Common myeloid progenitor, CD34-positive (primary cell): ENCODE data around the gene RBL2.

Experiments
- CTCF ChIA-PET: fragments of 350-600 bp; sonication (Branson Sonifier 250); formaldehyde crosslinking; loops from one replicate; lab custom pipeline; 2021; ENCODE audit warnings: antibody characterized with exemption; lab: Charles Lee
- POLR2A ChIA-PET: fragments of 350-600 bp; sonication (Branson Sonifier 250); formaldehyde crosslinking; loops from one replicate; lab custom pipeline; 2021; ENCODE audit warnings: antibody characterized with exemption; lab: Charles Lee
- DNase-seq, 3 donors: peaks; one replicate each; pipeline versions ENCODE4 v3.0.0 to v3.0.0-alpha.2; 2013
- H3K27ac ChIP-seq, 2 experiments: 1 replicate in 1 of 2; 2 replicates in 1 of 2; pipeline ENCODE4 v1.7.0; 2013; ENCODE audit warnings: inconsistent platforms in 2 of 2, low read length in 2 of 2, mild to moderate bottlenecking in 2 of 2, low read depth in 1 of 2, moderate library complexity in 1 of 2; ENCODE audit not compliant: severe bottlenecking in 2 of 2, insufficient read depth in 1 of 2, poor library complexity in 1 of 2
- H3K27me3 ChIP-seq, 5 experiments: replicated peaks in 2 of 5; 1 replicate in 3 of 5; 2 replicates in 2 of 5; pipeline versions ENCODE4 v1.6.1 to v1.7.0; 2013; ENCODE audit warnings: low read length in 4 of 5, mild to moderate bottlenecking in 2 of 5, moderate library complexity in 2 of 5, inconsistent platforms in 1 of 5; ENCODE audit not compliant: insufficient read depth in 5 of 5, control insufficient read depth in 4 of 5
- H3K36me3 ChIP-seq, 4 experiments: 1 replicate in 2 of 4; 2 replicates in 2 of 4; pipeline versions ENCODE4 v1.6.1 to v1.7.0; 2013; ENCODE audit warnings: low read length in 3 of 4, control low read depth in 1 of 4, mild to moderate bottlenecking in 1 of 4; ENCODE audit not compliant: control insufficient read depth in 4 of 4, insufficient read depth in 4 of 4
- H3K4me1 ChIP-seq, 4 experiments: 1 replicate in 3 of 4; 2 replicates in 1 of 4; pipeline versions ENCODE4 v1.6.1 to v1.7.1; 2013; ENCODE audit warnings: low read length in 3 of 4, mild to moderate bottlenecking in 3 of 4, control low read depth in 1 of 4, inconsistent platforms in 1 of 4, moderate library complexity in 1 of 4; ENCODE audit not compliant: control insufficient read depth in 4 of 4, insufficient read depth in 4 of 4; ENCODE audit errors: control extremely low read depth in 1 of 4
- H3K4me3 ChIP-seq, 7 experiments: 1 replicate in 4 of 7; 2 replicates in 3 of 7; pipeline versions ENCODE4 v1.5.1 to v1.7.0; 2013; ENCODE audit warnings: mild to moderate bottlenecking in 7 of 7, low read length in 6 of 7, moderate library complexity in 6 of 7, inconsistent platforms in 2 of 7, low read depth in 2 of 7, control low read depth in 1 of 7; ENCODE audit not compliant: insufficient read depth in 4 of 7, control insufficient read depth in 1 of 7; ENCODE audit errors: extremely low read depth in 1 of 7
- H3K9me3 ChIP-seq, 5 experiments: 1 replicate in 4 of 5; 2 replicates in 1 of 5; pipeline versions ENCODE4 v1.6.1 to v1.7.1; 2013; ENCODE audit warnings: low read length in 4 of 5, mild to moderate bottlenecking in 2 of 5, inconsistent platforms in 1 of 5, low read depth in 1 of 5, moderate library complexity in 1 of 5; ENCODE audit not compliant: control insufficient read depth in 4 of 5, insufficient read depth in 2 of 5; ENCODE audit errors: control extremely low read depth in 1 of 5
- WGBS: methylation state at CpG from one replicate; pipeline ENCODE4 v1.1.5; 2013; ENCODE audit not compliant: insufficient coverage; 5-methylcytosine and 5-hydroxymethylcytosine counted together

Gene RBL2

DNA sequence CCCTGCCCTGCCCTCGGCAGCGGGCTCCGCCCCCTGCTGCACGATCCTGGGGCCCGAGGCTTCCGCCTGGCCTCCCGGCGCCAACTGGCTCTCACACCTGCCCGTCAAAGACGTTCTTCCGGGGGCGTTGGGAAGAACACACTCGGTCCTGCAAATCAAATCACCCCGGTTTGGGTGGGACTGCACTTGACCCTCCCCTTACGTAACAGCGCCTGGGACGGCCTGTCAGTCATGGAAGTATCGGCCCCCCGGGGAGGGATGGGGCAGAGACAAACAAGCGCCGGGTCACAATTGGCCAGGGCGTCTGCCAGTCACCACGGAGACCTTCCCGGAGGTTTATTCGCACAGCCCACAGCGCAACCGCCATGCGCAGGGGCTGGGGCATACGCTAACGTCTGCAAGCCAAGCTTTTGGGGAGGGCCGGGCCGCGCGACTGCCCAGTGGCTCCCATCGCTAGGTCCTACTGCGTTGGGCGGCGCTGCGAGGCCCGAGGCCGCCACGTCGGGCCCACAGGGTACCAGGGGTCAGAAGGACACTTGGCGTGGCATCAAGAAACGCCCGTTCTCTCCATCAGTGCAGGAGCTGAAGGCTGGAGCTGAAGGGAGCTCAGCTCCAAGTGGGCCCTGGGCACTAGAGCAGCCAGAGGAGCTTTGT, 69.1 kb downstream of the RBL2 start:
- Histone ChIP-seq H3K9me3 (no peaks in the 10 kb centered on the region), H3K4me1 (peaks cover 2 to 22% (median 15%) of the 10 kb centered on the region in 4 experiments), H3K4me3 (peak overlapping the region; percentile 67 to 89 (median 81)), H3K27ac (peak overlapping the region in 1 of 2 experiments; percentile 54), H3K36me3 (no peaks in the 10 kb centered on the region), H3K27me3 (peaks cover 0 to 18% (median 12%) of the 10 kb centered on the region in 5 experiments)
- CTCF ChIA-PET, result interaction anchor here (1.0 to 1.4 kb wide), 5 partner anchors 10 to 320 kb away, joined by 3 to 4 read pairs (median 3); no protein-coding TSS in a partner anchor
- POLR2A ChIA-PET, result interaction anchor here (1.2 kb wide), 1 partner anchor 69 kb away, joined by 4 read pairs; no protein-coding TSS in a partner anchor
- DNase-seq, result peak; percentile 100
- under 1% methylated on average over 44 of the region's 46 CpGs for WGBS

GRCh38 chr16:53503991-53504663, 69.9 kb downstream of the RBL2 start:
- H3K9me3 ChIP-seq, result no peaks in the 10 kb centered on the region
- CTCF ChIA-PET, result interaction anchor here (0.9 to 1.4 kb wide), 4 partner anchors 10 to 48 kb away, joined by 3 to 6 read pairs (median 3); no protein-coding TSS in a partner anchor
- no peaks in the 10 kb centered on the region for H3K36me3 ChIP-seq
- DNase-seq, result peak in 1 of 3 donors; percentile 40
- peaks cover 0 to 20% (median 12%) of the 10 kb centered on the region in 5 experiments for H3K27me3 ChIP-seq
- H3K4me1 ChIP-seq, result peaks cover 2 to 22% (median 15%) of the 10 kb centered on the region in 4 experiments
- no peak overlapping the region for H3K27ac ChIP-seq
- H3K4me3 ChIP-seq, result peak overlapping the region in 5 of 7 experiments; percentile 17 to 89 (median 81)
- POLR2A ChIA-PET, result interaction anchor here (1.2 kb wide), 1 partner anchor 69 kb away, joined by 4 read pairs; no protein-coding TSS in a partner anchor
- WGBS, result 7% methylated on average over 13 of the region's 15 CpGs

- no peak overlapping the region for H3K27ac ChIP-seq
Observed at GRCh38 chr16:53504665-53505064, 70.4 kb downstream of the RBL2 start.

GRCh38 chr16:53506254-53506653, 72.0 kb downstream of the RBL2 start:
- H3K27ac ChIP-seq, result no peak overlapping the region
- POLR2A ChIA-PET, result no interaction called here
- no CpG with 5 or more reads among the region's 3 CpGs for WGBS

More at GRCh38 chr16:53504665-53505064, 70.4 kb downstream of the RBL2 start:
- H3K4me3 ChIP-seq, result peak overlapping the region in 1 of 7 experiments; percentile 77
- CTCF ChIA-PET, result interaction anchor here (0.9 to 1.5 kb wide), 5 partner anchors 11 to 54 kb away, joined by 3 to 6 read pairs (median 3); no protein-coding TSS in a partner anchor
- H3K27me3 ChIP-seq, result peaks cover 0 to 20% (median 12%) of the 10 kb centered on the region in 5 experiments
- 93% methylated on average over 7 of the region's 7 CpGs for WGBS
- H3K9me3 ChIP-seq, result no peaks in the 10 kb centered on the region
- POLR2A ChIA-PET, result interaction anchor here (1.2 kb wide), 1 partner anchor 70 kb away, joined by 4 read pairs; no protein-coding TSS in a partner anchor
- H3K4me1 ChIP-seq, result peaks cover 2 to 22% (median 15%) of the 10 kb centered on the region in 4 experiments
- H3K36me3 ChIP-seq, result no peaks in the 10 kb centered on the region
- DNase-seq, result no peak

GRCh38 chr16:53507464-53508179, 73.4 kb downstream of the RBL2 start:
- peaks cover 0 to 18% (median 8%) of the 10 kb centered on the region in 4 experiments for H3K4me1 ChIP-seq
- no peak overlapping the region for H3K4me3 ChIP-seq
- ChIA-PET POLR2A (no interaction called here), CTCF (interaction anchor here (1.3 to 2.8 kb wide), 2 partner anchors 11 to 15 kb away, joined by 4 to 18 read pairs; no protein-coding TSS in a partner anchor)
- peaks cover 0 to 25% (median 18%) of the 10 kb centered on the region in 5 experiments for H3K27me3 ChIP-seq
- peak; percentile 54 to 77 (median 66) for DNase-seq
- 91% methylated on average over 4 of the region's 12 CpGs for WGBS
- peaks cover 0 to 3% (median under 1%) of the 10 kb centered on the region in 5 experiments for H3K9me3 ChIP-seq
- H3K36me3 ChIP-seq, result no peaks in the 10 kb centered on the region
- H3K27ac ChIP-seq, result no peak overlapping the region

More at GRCh38 chr16:53506254-53506653, 72.0 kb downstream of the RBL2 start:
- Histone ChIP-seq H3K36me3 (no peaks in the 10 kb centered on the region), H3K27me3 (peaks cover 0 to 25% (median 15%) of the 10 kb centered on the region in 5 experiments), H3K4me3 (no peak overlapping the region), H3K9me3 (no peaks in the 10 kb centered on the region), H3K4me1 (peaks cover 0 to 28% (median 15%) of the 10 kb centered on the region in 4 experiments)
- DNase-seq, result no peak
- CTCF ChIA-PET, result interaction anchor here (0.6 to 2.8 kb wide), 6 partner anchors 12 to 1437 kb away, joined by 3 to 18 read pairs (median 3); no protein-coding TSS in a partner anchor

- ChIA-PET POLR2A (no interaction called here), CTCF (interaction anchor here (0.7 to 1.9 kb wide), 5 partner anchors 12 to 40 kb away, joined by 3 to 5 read pairs (median 4); no protein-coding TSS in a partner anchor)
- Histone ChIP-seq H3K4me1 (peaks cover 0 to 6% (median 0%) of the 10 kb centered on the region in 4 experiments), H3K9me3 (peaks cover 0 to 12% (median 9%) of the 10 kb centered on the region in 5 experiments), H3K4me3 (peak overlapping the region in 3 of 7 experiments; percentile 1 to 36 (median 14)), H3K36me3 (no peaks in the 10 kb centered on the region), H3K27me3 (peaks cover 0 to 42% (median 18%) of the 10 kb centered on the region in 5 experiments), H3K27ac (no peak overlapping the region)
- 52% methylated on average over 28 of the region's 29 CpGs for WGBS
- peak; percentile 36 to 65 (median 44) for DNase-seq
Observed at GRCh38 chr16:53509906-53510703, 75.8 kb downstream of the RBL2 start.
